ENCODE measurements around the gene OPCML. TPM values are rescaled to one million over a fixed set of nuclear protein-coding genes. Genes with fewer than 3 reads are reported as not detected.

The OPCML gene
- total RNA-seq, 1 experiment from 2014 or later = not detected

DNA sequence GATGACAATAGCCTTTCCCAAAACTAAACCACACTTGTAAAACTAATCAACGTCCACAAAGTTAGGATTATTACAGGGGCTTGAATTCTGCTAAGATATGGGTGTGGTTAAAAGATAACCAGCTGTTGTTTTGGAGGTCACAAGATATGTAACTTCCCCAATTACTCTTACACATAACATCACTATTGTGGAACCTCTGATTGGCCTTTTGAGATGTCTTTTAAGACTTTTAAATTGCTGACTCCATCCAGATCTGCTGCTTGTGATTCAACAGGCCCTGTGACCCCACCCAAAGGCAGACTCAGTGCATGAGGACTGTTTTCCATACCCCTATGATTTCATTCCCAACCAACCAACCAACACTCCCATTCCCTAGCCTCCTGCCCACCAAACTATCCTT lies 893.9 kb downstream of the OPCML start:
- intact Hi-C loops (cut with micrococcal nuclease; ENCODE audit: unreplicated experiment) = no loop called here
- in situ Hi-C loops (cut with HindIII; ENCODE audit: low pct_unique_long_range_greater_than_20kb, low sequenced_read_pairs) = no loop called here
- TF ChIP-seq SIN3A (IDR thresholded peaks at IDR 0.05; ENCODE audit: borderline replicate concordance, insufficient read depth, low read depth, low read length) = no peak
- TF ChIP-seq, protein P1, sequence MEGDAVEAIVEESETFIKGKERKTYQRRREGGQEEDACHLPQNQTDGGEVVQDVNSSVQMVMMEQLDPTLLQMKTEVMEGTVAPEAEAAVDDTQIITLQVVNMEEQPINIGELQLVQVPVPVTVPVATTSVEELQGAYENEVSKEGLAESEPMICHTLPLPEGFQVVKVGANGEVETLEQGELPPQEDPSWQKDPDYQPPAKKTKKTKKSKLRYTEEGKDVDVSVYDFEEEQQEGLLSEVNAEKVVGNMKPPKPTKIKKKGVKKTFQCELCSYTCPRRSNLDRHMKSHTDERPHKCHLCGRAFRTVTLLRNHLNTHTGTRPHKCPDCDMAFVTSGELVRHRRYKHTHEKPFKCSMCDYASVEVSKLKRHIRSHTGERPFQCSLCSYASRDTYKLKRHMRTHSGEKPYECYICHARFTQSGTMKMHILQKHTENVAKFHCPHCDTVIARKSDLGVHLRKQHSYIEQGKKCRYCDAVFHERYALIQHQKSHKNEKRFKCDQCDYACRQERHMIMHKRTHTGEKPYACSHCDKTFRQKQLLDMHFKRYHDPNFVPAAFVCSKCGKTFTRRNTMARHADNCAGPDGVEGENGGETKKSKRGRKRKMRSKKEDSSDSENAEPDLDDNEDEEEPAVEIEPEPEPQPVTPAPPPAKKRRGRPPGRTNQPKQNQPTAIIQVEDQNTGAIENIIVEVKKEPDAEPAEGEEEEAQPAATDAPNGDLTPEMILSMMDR (IDR thresholded peaks at IDR 0.05) = no peak
- no peak for TF ChIP-seq TCF7L2 (IDR thresholded peaks at IDR 0.05; ENCODE audit: low read depth, low read length)
- TF ChIP-seq REST (IDR thresholded peaks at IDR 0.05; ENCODE audit: insufficient read depth in 1 of 2, low read depth in 2 of 2, low read length in 1 of 2) = no peak
- no peak for TF ChIP-seq POLR2AphosphoS5 (IDR thresholded peaks at IDR 0.05; ENCODE audit: low read depth, low read length)
- Histone ChIP-seq H3K4me1 (ENCODE audit: control insufficient read depth, insufficient read depth, low read length) (no peaks in the 10 kb centered on the region), H3K27me3 (ENCODE audit: control insufficient read depth, insufficient read depth, low read length) (no peaks in the 10 kb centered on the region), H3K27ac (ENCODE audit: low read length) (no peak overlapping the region), H3K4me3 (ENCODE audit: low read depth in 2 of 2, low read length in 2 of 2) (no peak overlapping the region), H3K9me3 (ENCODE audit: control insufficient read depth, insufficient read depth, low read depth, low read length) (no peaks in the 10 kb centered on the region), H3K36me3 (ENCODE audit: control insufficient read depth, insufficient read depth, low read length) (no peaks in the 10 kb centered on the region)
- BruUV-seq (replicated peaks) = no TSS peak
- DNase-seq (ENCODE audit: low read depth, low spot score) (no peak), ATAC-seq (no peak)
- ChIA-PET POLR2A (no interaction called here), CTCF (no interaction called here)

DNA sequence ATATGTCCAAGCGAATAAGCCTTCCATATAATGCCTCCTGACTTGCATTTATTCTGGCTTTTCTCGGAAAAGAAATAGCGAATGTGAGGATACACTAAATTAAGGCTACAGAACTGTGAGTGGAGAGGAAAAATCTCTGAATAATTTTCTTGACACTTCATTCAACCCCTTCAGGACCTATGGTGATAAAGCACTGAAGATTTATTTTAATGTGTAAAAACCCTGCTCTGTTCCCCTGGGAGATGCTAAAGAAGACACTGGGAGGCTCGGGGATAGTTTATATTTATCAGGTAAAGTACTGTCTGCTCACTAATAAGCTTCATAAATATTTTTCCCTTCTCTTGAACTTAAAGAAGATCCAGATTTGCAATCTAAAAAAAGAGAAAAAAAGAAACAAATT lies 895.8 kb downstream of the OPCML start:
- CTCF ChIA-PET = no interaction called here
- no peaks in the 10 kb centered on the region for H3K9me3 ChIP-seq (ENCODE audit: control insufficient read depth, insufficient read depth, low read depth, low read length)
- DNase-seq (ENCODE audit: low read depth, low spot score) (no peak), ATAC-seq (no peak)
- BruUV-seq (replicated peaks) = no TSS peak
- intact Hi-C loops (cut with micrococcal nuclease; ENCODE audit: unreplicated experiment) = no loop called here
- in situ Hi-C loops (cut with HindIII; ENCODE audit: low pct_unique_long_range_greater_than_20kb, low sequenced_read_pairs) = no loop called here
- no peaks in the 10 kb centered on the region for H3K27me3 ChIP-seq (ENCODE audit: control insufficient read depth, insufficient read depth, low read length)
- no peak overlapping the region for H3K27ac ChIP-seq (ENCODE audit: low read length)
- POLR2A ChIA-PET = no interaction called here
- no peaks in the 10 kb centered on the region for H3K4me1 ChIP-seq (ENCODE audit: control insufficient read depth, insufficient read depth, low read length)
- no peak overlapping the region for H3K4me3 ChIP-seq (ENCODE audit: low read depth in 2 of 2, low read length in 2 of 2)
- no peaks in the 10 kb centered on the region for H3K36me3 ChIP-seq (ENCODE audit: control insufficient read depth, insufficient read depth, low read length)
- TF ChIP-seq SIN3A (IDR thresholded peaks at IDR 0.05; ENCODE audit: borderline replicate concordance, insufficient read depth, low read depth, low read length) = no peak
- no peak for TF ChIP-seq TCF7L2 (IDR thresholded peaks at IDR 0.05; ENCODE audit: low read depth, low read length)
- TF ChIP-seq POLR2AphosphoS5 (IDR thresholded peaks at IDR 0.05; ENCODE audit: low read depth, low read length) = no peak
- TF ChIP-seq, protein P1 (IDR thresholded peaks at IDR 0.05) = no peak
- no peak for TF ChIP-seq REST (IDR thresholded peaks at IDR 0.05; ENCODE audit: insufficient read depth in 1 of 2, low read depth in 2 of 2, low read length in 1 of 2)
